Right lobe of liver (tissue), 6 donors: ENCODE data around the gene KRTAP5-7. TPM values are rescaled to one million over a fixed set of nuclear protein-coding genes. Genes with fewer than 3 reads are reported as not detected.
A peak's percentile ranks its signal among the peaks of the same experiment; 100 is the strongest.

Source experiments
- ATAC-seq, 4 donors: fragments of 200-7000 bp; cut with Tn5 transposase; one replicate each; pipeline ENCODE4 v1.9.1; 2020; ENCODE audit warnings: mild to moderate bottlenecking in 4 of 4, moderate library complexity in 4 of 4
- DNase-seq, 3 donors: peaks; one replicate each; pipeline ENCODE4 v3.0.0-alpha.2; 2020
- H3K27ac ChIP-seq, 3 donors: fragments of 200-600 bp; one replicate each; pipeline ENCODE4 v1.8.0; 2022
- H3K27me3 ChIP-seq, 2 donors: fragments of 200-600 bp; one replicate each; pipeline ENCODE4 v1.8.0; 2022
- H3K36me3 ChIP-seq, 4 donors: fragments of 200-600 bp; sonication (generic) in 1 of 4; one replicate each; pipeline versions ENCODE4 v1.5.1 to v1.8.0; 2017 to 2022; ENCODE audit warnings: control low read depth in 1 of 4
- H3K4me1 ChIP-seq, 4 donors: fragments of 200-600 bp; sonication (generic) in 1 of 4; one replicate each; pipeline versions ENCODE4 v1.5.1 to v1.8.0; 2017 to 2022; ENCODE audit warnings: control low read depth in 1 of 4
- H3K4me3 ChIP-seq, 3 donors: fragments of 200-600 bp; one replicate each; pipeline ENCODE4 v1.8.0; 2022
- H3K9me3 ChIP-seq, 4 donors: fragments of 200-600 bp; sonication (generic) in 1 of 4; one replicate each; pipeline versions ENCODE4 v1.5.1 to v1.8.0; 2017 to 2022; ENCODE audit warnings: control low read depth in 1 of 4
- CTCF ChIP-seq, 4 donors: fragments of 200-600 bp in 3 of 4; fragments of 450-650 bp in 1 of 4; IDR thresholded peaks; one replicate each; pipeline versions ENCODE4 v1.5.1 to v1.8.0; 2016 to 2022; ENCODE audit warnings: antibody characterized with exemption in 4 of 4, mild to moderate bottlenecking in 2 of 4
- POLR2A ChIP-seq: fragments of 450-650 bp; IDR thresholded peaks from one replicate; pipeline ENCODE4 v1.6.1; 2017; ENCODE audit warnings: antibody characterized with exemption, mild to moderate bottlenecking
- WGBS: methylation state at CpG from one replicate; pipeline ENCODE4 v1.1.6; 2018; ENCODE audit warnings: low coverage, low lambda C conversion rate; ENCODE audit not compliant: insufficient coverage; ENCODE audit errors: missing lambda C conversion rate; 5-methylcytosine and 5-hydroxymethylcytosine counted together
- intact Hi-C, 2 donors: fragments of 100-400 bp; cut with DNase I; formaldehyde crosslinking; loops; one replicate each; pipeline versions ENCODE4 v1.11.2 to v1.14.1; 2022
- total RNA-seq, 6 experiments: library from RNA; depleted of rRNA in 2 of 6; stranded (reverse); fragments of >200 nt in 2 of 6; fragmentation: NEBNext Ultra II Directional in 3 of 6; extraction: Animal tissue kit (Norgen Biotek cat#: 25700) in 3 of 6; gene quantifications; one replicate each; pipeline versions ENCODE4 v1.1.0 to v1.2.4, GENCODE V29; 2016 to 2023
- donor health status: DM: no; HTN: yes; CAD: no.
- donor health status: DM: no; HTN: no; CAD: no.
- donor health status: DM: no; HTN: no; CAD: no.
- donor health status: DM: no; HTN: yes; CAD: no.
- donor health status: DM: no; HTN: yes; CAD: no.

Gene KRTAP5-7
- total RNA-seq, 6 experiments from 2014 or later, result 0.18 to 3.9 (median 0.23) TPM; not detected in 2

- no peaks in the 10 kb centered on the region for H3K4me1 ChIP-seq
- peaks cover 0 to 41% (median 3%) of the 10 kb centered on the region in 4 donors for H3K36me3 ChIP-seq
- TF ChIP-seq POLR2A, result no peak
- no peak for TF ChIP-seq CTCF (IDR thresholded peaks at IDR 0.05)
- no peaks in the 10 kb centered on the region for H3K27me3 ChIP-seq
- intact Hi-C loops, result no loop called here
- 100% methylated on average over 1 of the region's 6 CpGs for WGBS
- no peaks in the 10 kb centered on the region for H3K9me3 ChIP-seq
- no peak for ATAC-seq
- H3K4me3 ChIP-seq, result no peak overlapping the region
- H3K27ac ChIP-seq, result no peak overlapping the region
- peak in 1 of 3 donors; percentile 34 for DNase-seq
Measured at GRCh38 chr11:71485063-71485399, 42.0 kb upstream of the KRTAP5-7 start.

- no peak overlapping the region for H3K27ac ChIP-seq
- 100% methylated on average over 7 of the region's 18 CpGs for WGBS
- TF ChIP-seq CTCF (IDR thresholded peaks at IDR 0.05), result no peak
- no peak for TF ChIP-seq POLR2A
- H3K4me1 ChIP-seq, result no peaks in the 10 kb centered on the region
- H3K9me3 ChIP-seq, result no peaks in the 10 kb centered on the region
- H3K4me3 ChIP-seq, result no peak overlapping the region
- H3K36me3 ChIP-seq, result peaks cover 0 to 41% (median 3%) of the 10 kb centered on the region in 4 donors
- no peaks in the 10 kb centered on the region for H3K27me3 ChIP-seq
- DNase-seq (peak in 1 of 3 donors; percentile 22), ATAC-seq (no peak)
- intact Hi-C loops, result no loop called here
Measured at GRCh38 chr11:71485466-71485865, 41.6 kb upstream of the KRTAP5-7 start.

GRCh38 chr11:71486320-71486719, 40.7 kb upstream of the KRTAP5-7 start:
- Histone ChIP-seq H3K36me3 (peaks cover 0 to 41% (median 3%) of the 10 kb centered on the region in 4 donors), H3K27me3 (no peaks in the 10 kb centered on the region), H3K4me3 (no peak overlapping the region), H3K9me3 (no peaks in the 10 kb centered on the region), H3K4me1 (no peaks in the 10 kb centered on the region), H3K27ac (no peak overlapping the region)
- DNase-seq (peak in 1 of 3 donors; percentile 11), ATAC-seq (no peak)
- intact Hi-C loops, result no loop called here
- WGBS, result 82% methylated on average over 1 of the region's 1 CpG
- TF ChIP-seq POLR2A, result no peak
- TF ChIP-seq CTCF (IDR thresholded peaks at IDR 0.05), result no peak

- no peaks in the 10 kb centered on the region for H3K9me3 ChIP-seq
- H3K4me1 ChIP-seq, result no peaks in the 10 kb centered on the region
- TF ChIP-seq POLR2A (no peak), CTCF (IDR thresholded peaks at IDR 0.05) (no peak)
- peaks cover 0 to 33% (median 1%) of the 10 kb centered on the region in 4 donors for H3K36me3 ChIP-seq
- intact Hi-C loops, result no loop called here
- H3K27me3 ChIP-seq, result no peaks in the 10 kb centered on the region
- H3K4me3 ChIP-seq, result no peak overlapping the region
- DNase-seq (no peak), ATAC-seq (no peak)
- 64% methylated on average over 6 of the region's 6 CpGs for WGBS
- no peak overlapping the region for H3K27ac ChIP-seq
Measured at GRCh38 chr11:71488681-71489270, 38.3 kb upstream of the KRTAP5-7 start.
